Breast epithelium (tissue), 3 donors: ENCODE results near the gene SETDB2.

Experiments used
- CTCF ChIP-seq, 3 donors: fragments of 450-650 bp; IDR thresholded peaks; one replicate each; pipeline ENCODE4 v1.5.1; 2016 to 2017; ENCODE audit warnings: antibody characterized with exemption in 3 of 3, mild to moderate bottlenecking in 3 of 3, moderate library complexity in 3 of 3
- POLR2AphosphoS5 ChIP-seq, 3 donors: sonication (generic); formaldehyde crosslinking; IDR thresholded peaks; one replicate each; pipeline ENCODE4 v1.6.1; 2017; ENCODE audit warnings: antibody characterized with exemption in 3 of 3

- TF ChIP-seq CTCF (IDR thresholded peaks at IDR 0.05) (no peak), POLR2AphosphoS5 (IDR thresholded peaks at IDR 0.05) (no peak)
Measured at GRCh38 chr13:49437705-49438104, 6.4 kb upstream of the SETDB2 start.
